ENCODE results near the gene SOWAHA. TPM values are rescaled to one million over a fixed set of nuclear protein-coding genes. Genes with fewer than 3 reads are reported as not detected.

The SOWAHA gene
- total RNA-seq, 2 donors from 2014 or later: 0.63 to 0.68 TPM

DNA sequence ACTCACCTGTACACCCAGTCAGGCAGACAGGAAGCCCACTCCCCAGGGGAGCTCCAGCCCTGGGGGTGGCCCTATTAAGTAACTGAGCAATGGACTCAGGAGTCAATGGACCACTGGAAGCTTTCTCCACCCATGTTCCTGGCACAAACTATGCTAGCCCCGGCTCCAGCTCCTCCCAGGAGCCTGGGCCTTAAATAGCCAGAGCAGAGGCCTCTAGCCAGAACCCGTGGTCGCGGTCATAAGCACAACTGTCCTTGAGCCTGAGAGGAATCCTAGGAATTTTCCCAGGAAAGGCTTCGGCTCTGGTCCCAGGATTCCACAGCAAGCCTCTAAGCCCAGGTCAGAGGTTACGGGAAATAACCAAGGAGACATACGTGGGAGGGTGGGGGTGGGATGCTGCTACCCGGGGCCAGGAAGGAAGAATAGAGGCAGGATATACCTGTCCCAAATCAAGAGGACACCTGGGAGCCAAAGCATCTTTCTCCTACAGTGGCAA, 41.6 kb upstream of the SOWAHA start:
- no peak for DNase-seq (ENCODE audit: low spot score)
- Histone ChIP-seq H3K27ac (peak overlapping the region; percentile 70 to 85), H3K4me1 (ENCODE audit: control insufficient read depth in 1 of 2, low read depth in 2 of 2) (peaks cover 63 to 95% of the 10 kb centered on the region in 2 donors)

DNA sequence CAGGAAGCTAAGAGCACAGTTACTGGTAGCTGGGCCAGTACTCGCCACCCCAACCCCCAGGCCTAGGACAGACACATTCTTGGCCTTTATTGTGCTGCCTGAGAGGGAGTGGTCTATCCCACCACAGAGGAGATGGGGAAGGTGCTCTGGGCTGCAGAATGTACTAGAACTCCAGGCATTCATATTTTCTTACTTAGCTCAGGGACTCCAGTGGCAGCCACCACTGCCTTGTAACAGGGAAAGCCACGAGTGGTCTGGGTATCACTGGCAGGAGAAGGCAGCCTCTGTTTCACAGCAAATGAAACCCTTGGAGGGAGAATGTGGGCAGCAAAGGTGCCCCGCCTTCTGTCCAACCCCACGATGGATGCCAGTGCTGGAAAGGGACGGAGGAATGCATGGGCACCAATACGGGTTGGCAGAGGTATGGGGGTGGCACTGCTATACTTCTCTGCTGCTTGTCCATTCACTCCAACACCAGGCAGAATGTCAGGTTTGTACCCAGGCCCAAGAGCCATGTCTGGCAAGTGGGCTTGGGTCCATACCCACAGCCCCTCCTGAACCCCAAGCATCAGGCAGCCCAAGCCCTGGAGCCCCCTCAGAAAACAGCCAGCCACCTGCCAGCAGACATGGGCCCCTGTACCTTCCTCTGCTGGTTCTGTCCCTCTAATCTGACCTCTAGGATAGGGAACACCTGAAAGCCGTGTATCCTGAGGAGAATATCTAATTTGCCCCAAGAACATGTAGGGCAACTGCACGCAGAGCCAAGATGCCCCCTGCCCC, 40.6 kb upstream of the SOWAHA start:
- no peak for DNase-seq (ENCODE audit: low spot score)
- Histone ChIP-seq H3K27ac (peak overlapping the region; percentile 70 to 85), H3K4me1 (ENCODE audit: control insufficient read depth in 1 of 2, low read depth in 2 of 2) (peaks cover 58 to 85% of the 10 kb centered on the region in 2 donors), H3K27me3 (replicated peaks; ENCODE audit: insufficient read depth) (no peaks in the 10 kb centered on the region), H3K4me3 (no peak overlapping the region), H3K9me3 (no peaks in the 10 kb centered on the region), H3K36me3 (no peaks in the 10 kb centered on the region)
- no peak for ATAC-seq (ENCODE audit: insufficient number of reproducible peaks, low FRiP score, low read depth)
- TF ChIP-seq, protein P1, sequence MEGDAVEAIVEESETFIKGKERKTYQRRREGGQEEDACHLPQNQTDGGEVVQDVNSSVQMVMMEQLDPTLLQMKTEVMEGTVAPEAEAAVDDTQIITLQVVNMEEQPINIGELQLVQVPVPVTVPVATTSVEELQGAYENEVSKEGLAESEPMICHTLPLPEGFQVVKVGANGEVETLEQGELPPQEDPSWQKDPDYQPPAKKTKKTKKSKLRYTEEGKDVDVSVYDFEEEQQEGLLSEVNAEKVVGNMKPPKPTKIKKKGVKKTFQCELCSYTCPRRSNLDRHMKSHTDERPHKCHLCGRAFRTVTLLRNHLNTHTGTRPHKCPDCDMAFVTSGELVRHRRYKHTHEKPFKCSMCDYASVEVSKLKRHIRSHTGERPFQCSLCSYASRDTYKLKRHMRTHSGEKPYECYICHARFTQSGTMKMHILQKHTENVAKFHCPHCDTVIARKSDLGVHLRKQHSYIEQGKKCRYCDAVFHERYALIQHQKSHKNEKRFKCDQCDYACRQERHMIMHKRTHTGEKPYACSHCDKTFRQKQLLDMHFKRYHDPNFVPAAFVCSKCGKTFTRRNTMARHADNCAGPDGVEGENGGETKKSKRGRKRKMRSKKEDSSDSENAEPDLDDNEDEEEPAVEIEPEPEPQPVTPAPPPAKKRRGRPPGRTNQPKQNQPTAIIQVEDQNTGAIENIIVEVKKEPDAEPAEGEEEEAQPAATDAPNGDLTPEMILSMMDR (IDR thresholded peaks at IDR 0.05): no peak

More for the DNA sequence above, 41.6 kb upstream of the SOWAHA start:
- no peaks in the 10 kb centered on the region for H3K27me3 ChIP-seq (replicated peaks; ENCODE audit: insufficient read depth)
- ATAC-seq (ENCODE audit: insufficient number of reproducible peaks, low FRiP score, low read depth): no peak
- TF ChIP-seq, protein P1 (IDR thresholded peaks at IDR 0.05): no peak
- H3K9me3 ChIP-seq: no peaks in the 10 kb centered on the region
- H3K4me3 ChIP-seq: peak overlapping the region; percentile 33
- H3K36me3 ChIP-seq: no peaks in the 10 kb centered on the region

DNA sequence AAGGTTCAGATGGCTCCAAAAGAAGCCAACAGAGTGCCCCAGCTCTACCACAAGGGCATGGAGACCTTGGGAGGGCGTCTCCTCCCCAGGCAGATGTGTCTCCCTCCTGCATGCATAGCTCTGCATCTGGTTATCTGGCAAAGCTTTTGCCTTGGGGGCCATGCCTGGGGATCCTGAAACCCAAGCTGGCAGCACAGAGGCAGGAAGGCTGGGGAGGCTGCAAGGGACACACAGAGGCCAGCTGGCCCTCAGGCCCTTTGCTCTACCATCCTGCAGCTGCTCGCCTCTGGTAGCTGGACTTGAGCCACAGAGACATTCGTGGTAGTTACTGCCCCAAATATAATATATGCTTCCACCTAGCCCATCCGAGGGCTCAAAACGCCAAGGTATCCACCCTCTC, 40.0 kb upstream of the SOWAHA start:
- no peak for DNase-seq (ENCODE audit: low spot score)
- Histone ChIP-seq H3K27ac (peak overlapping the region; percentile 70 to 85), H3K4me1 (ENCODE audit: control insufficient read depth in 1 of 2, low read depth in 2 of 2) (peaks cover 56 to 83% of the 10 kb centered on the region in 2 donors), H3K9me3 (no peaks in the 10 kb centered on the region), H3K4me3 (no peak overlapping the region), H3K36me3 (no peaks in the 10 kb centered on the region), H3K27me3 (replicated peaks; ENCODE audit: insufficient read depth) (no peaks in the 10 kb centered on the region)
- no peak for ATAC-seq (ENCODE audit: insufficient number of reproducible peaks, low FRiP score, low read depth)
- TF ChIP-seq, protein P1 (IDR thresholded peaks at IDR 0.05): no peak

DNA sequence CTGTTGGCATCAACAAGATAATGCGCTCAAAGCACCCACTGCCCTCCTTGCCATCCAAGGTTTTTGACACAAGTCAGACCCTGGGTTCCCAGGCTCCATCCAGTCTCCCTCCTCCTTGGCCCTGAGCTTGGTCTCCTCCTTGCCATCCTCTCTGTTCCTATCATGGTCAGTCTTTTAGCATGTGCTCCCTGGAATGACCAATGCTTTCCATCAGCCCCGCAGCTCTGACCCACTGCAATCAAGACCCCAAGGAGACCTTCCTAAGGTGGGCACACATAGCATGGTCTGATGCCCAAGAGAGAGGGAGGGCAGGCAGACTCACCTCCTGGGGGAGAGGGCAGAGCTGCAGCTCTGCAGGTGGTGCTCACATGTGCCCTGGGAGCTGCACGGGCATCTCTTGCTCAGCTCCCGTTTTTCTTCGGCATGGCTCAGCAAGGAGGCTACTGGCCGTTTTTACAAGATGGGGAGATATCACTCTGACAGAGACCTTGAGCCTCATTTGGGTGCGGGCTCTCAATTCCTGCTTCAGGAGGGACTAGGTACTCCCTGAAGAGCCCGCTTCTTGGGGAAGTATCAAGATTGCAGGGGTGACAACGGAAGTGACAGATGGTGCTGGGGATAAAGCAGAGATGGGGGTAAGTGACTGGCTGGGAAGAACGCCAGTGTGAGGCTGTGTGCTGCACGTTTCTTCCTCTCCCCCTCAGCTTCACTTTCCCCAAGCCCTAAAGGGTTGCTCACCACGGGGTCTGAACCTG, 39.3 kb upstream of the SOWAHA start:
- peaks cover 56 to 83% of the 10 kb centered on the region in 2 donors for H3K4me1 ChIP-seq (ENCODE audit: control insufficient read depth in 1 of 2, low read depth in 2 of 2)
- DNase-seq (ENCODE audit: low spot score) (no peak), ATAC-seq (ENCODE audit: insufficient number of reproducible peaks, low FRiP score, low read depth) (no peak)
- no peaks in the 10 kb centered on the region for H3K36me3 ChIP-seq
- no peaks in the 10 kb centered on the region for H3K27me3 ChIP-seq (replicated peaks; ENCODE audit: insufficient read depth)
- H3K27ac ChIP-seq: peak overlapping the region; percentile 70 to 85
- H3K9me3 ChIP-seq: no peaks in the 10 kb centered on the region
- peak overlapping the region; percentile 10 for H3K4me3 ChIP-seq
- TF ChIP-seq, protein P1 (IDR thresholded peaks at IDR 0.05): no peak

DNA sequence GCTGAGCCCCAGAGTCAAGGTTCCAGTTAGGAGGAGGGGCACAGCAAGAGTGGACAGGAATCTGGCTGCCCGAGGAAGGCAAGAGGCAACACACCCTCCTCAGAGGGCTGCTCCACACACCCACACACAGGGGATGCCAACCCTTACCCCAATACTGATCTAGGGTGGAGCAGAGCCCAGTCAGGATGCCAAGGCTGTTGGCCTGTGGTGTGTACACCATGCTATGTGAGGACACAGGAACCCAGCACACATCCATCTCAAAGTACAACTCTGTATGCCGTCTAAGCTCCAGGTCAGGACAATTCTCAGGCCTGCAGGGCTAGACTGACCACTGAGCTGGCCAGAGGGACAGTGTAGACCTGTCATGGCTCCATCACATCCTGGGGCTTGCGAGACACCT, 38.7 kb upstream of the SOWAHA start:
- Histone ChIP-seq H3K36me3 (no peaks in the 10 kb centered on the region), H3K9me3 (no peaks in the 10 kb centered on the region), H3K4me1 (ENCODE audit: control insufficient read depth in 1 of 2, low read depth in 2 of 2) (peaks cover 56 to 81% of the 10 kb centered on the region in 2 donors), H3K27me3 (replicated peaks; ENCODE audit: insufficient read depth) (no peaks in the 10 kb centered on the region), H3K27ac (peak overlapping the region; percentile 70 to 85), H3K4me3 (peak overlapping the region; percentile 10)
- no peak for DNase-seq (ENCODE audit: low spot score)
- no peak for ATAC-seq (ENCODE audit: insufficient number of reproducible peaks, low FRiP score, low read depth)
- TF ChIP-seq, protein P1 (IDR thresholded peaks at IDR 0.05): no peak

All from thoracic aorta (tissue), 2 donors.